GM19025 (cell line): ENCODE results near the gene TTI1.

Experiments used
- ATAC-seq: cut with Tn5 transposase; IDR thresholded peaks from one replicate; pipeline ENCODE4 v1.9.1; 2021; ENCODE audit warnings: mild to moderate bottlenecking, low read depth, moderate library complexity; ENCODE audit not compliant: unreplicated experiment

TTI1 gene

GRCh38 chr20:37939701-37940560 lies 93.3 kb downstream of the TTI1 start:
- no peak for ATAC-seq

GRCh38 chr20:37938954-37939353 lies 94.3 kb downstream of the TTI1 start:
- no peak for ATAC-seq

- ATAC-seq = no peak
Measured at GRCh38 chr20:37938181-37938750, 95.0 kb downstream of the TTI1 start.

- ATAC-seq = no peak
Measured at GRCh38 chr20:37937686-37938085, 95.6 kb downstream of the TTI1 start.

GRCh38 chr20:37936451-37936850 lies 96.8 kb downstream of the TTI1 start:
- no peak for ATAC-seq

GRCh38 chr20:37936041-37936440 lies 97.2 kb downstream of the TTI1 start:
- no peak for ATAC-seq

GRCh38 chr20:37935435-37935834 lies 97.8 kb downstream of the TTI1 start:
- ATAC-seq = no peak

- no peak for ATAC-seq
Measured at GRCh38 chr20:37934634-37935375, 98.5 kb downstream of the TTI1 start.

- ATAC-seq = no peak
Measured at GRCh38 chr20:37933786-37934633, 99.2 kb downstream of the TTI1 start.
